Ascending aorta (tissue), 2 donors: ENCODE data around the gene SLC37A1. TPM values are rescaled to one million over a fixed set of nuclear protein-coding genes. Genes with fewer than 3 reads are reported as not detected.
A peak's percentile ranks its signal among the peaks of the same experiment; 100 is the strongest.

Experiments
- DNase-seq, 2 donors: peaks; one replicate each; pipeline ENCODE4 v3.0.0-alpha.2; 2019; ENCODE audit warnings: low spot score in 2 of 2
- H3K27ac ChIP-seq, 2 donors: fragments of 200-600 bp; sonication (generic); one replicate each; pipeline ENCODE4 v1.5.1; 2016 to 2017; ENCODE audit warnings: mild to moderate bottlenecking in 1 of 2
- H3K27me3 ChIP-seq: fragments of 200-600 bp; sonication (generic); one replicate; pipeline ENCODE4 v1.5.1; 2017
- H3K36me3 ChIP-seq, 2 donors: fragments of 200-600 bp; sonication (generic); one replicate each; pipeline ENCODE4 v1.5.1; 2016
- H3K4me1 ChIP-seq, 2 donors: fragments of 200-600 bp; sonication (generic); one replicate each; pipeline ENCODE4 v1.5.1; 2016 to 2017; ENCODE audit warnings: mild to moderate bottlenecking in 1 of 2
- H3K4me3 ChIP-seq, 2 donors: fragments of 200-600 bp; sonication (generic); one replicate each; pipeline ENCODE4 v1.5.1; 2016 to 2017; ENCODE audit warnings: mild to moderate bottlenecking in 1 of 2
- H3K9me3 ChIP-seq, 2 donors: fragments of 200-600 bp; sonication (generic); one replicate each; pipeline ENCODE4 v1.5.1; 2016
- CTCF ChIP-seq, 3 experiments: fragments of 200-600 bp in 2 of 3; fragments of 450-650 bp in 1 of 3; sonication (generic) in 2 of 3; IDR thresholded peaks; one replicate each; pipeline ENCODE4 v1.5.1; 2016 to 2019; ENCODE audit warnings: antibody characterized with exemption in 3 of 3, mild to moderate bottlenecking in 1 of 3, moderate library complexity in 1 of 3
- intact Hi-C: fragments of 100-400 bp; cut with DNase I; formaldehyde crosslinking; loops from one replicate; pipeline ENCODE4 v1.15.1; 2023
- total RNA-seq: library from RNA; depleted of rRNA; stranded (reverse); fragments of >200 nt; gene quantifications from one replicate; pipeline ENCODE4 v1.1.0, GENCODE V29; 2016

Gene SLC37A1
- total RNA-seq, 1 donor from 2014 or later: 8.7 TPM

- intact Hi-C loops: no loop called here
- DNase-seq: peak in 1 of 2 donors; percentile 54
- no peak for TF ChIP-seq CTCF (IDR thresholded peaks at IDR 0.05)
- no peaks in the 10 kb centered on the region for H3K27me3 ChIP-seq
- H3K4me3 ChIP-seq: no peak overlapping the region
- no peaks in the 10 kb centered on the region for H3K4me1 ChIP-seq
- H3K9me3 ChIP-seq: no peaks in the 10 kb centered on the region
- H3K27ac ChIP-seq: no peak overlapping the region
- peaks cover 24 to 30% of the 10 kb centered on the region in 2 donors for H3K36me3 ChIP-seq
Observed at GRCh38 chr21:42564561-42564971, 50.9 kb downstream of the SLC37A1 start.

- Histone ChIP-seq H3K9me3 (no peaks in the 10 kb centered on the region), H3K36me3 (peaks cover 28 to 30% of the 10 kb centered on the region in 2 donors), H3K27me3 (no peaks in the 10 kb centered on the region), H3K4me1 (no peaks in the 10 kb centered on the region), H3K4me3 (no peak overlapping the region), H3K27ac (no peak overlapping the region)
- peak in 1 of 2 donors; percentile 39 for DNase-seq
- no peak for TF ChIP-seq CTCF (IDR thresholded peaks at IDR 0.05)
- intact Hi-C loops: no loop called here
Observed at GRCh38 chr21:42565206-42565810, 51.7 kb downstream of the SLC37A1 start.

GRCh38 chr21:42565886-42566523 lies 52.4 kb downstream of the SLC37A1 start:
- intact Hi-C loops: no loop called here
- no peaks in the 10 kb centered on the region for H3K4me1 ChIP-seq
- peaks cover 28 to 37% of the 10 kb centered on the region in 2 donors for H3K36me3 ChIP-seq
- no peak overlapping the region for H3K4me3 ChIP-seq
- no peaks in the 10 kb centered on the region for H3K9me3 ChIP-seq
- no peak for TF ChIP-seq CTCF (IDR thresholded peaks at IDR 0.05)
- no peaks in the 10 kb centered on the region for H3K27me3 ChIP-seq
- peak in 1 of 2 donors; percentile 37 for DNase-seq
- H3K27ac ChIP-seq: no peak overlapping the region

- no peak overlapping the region for H3K4me3 ChIP-seq
- TF ChIP-seq CTCF (IDR thresholded peaks at IDR 0.05): no peak
- H3K9me3 ChIP-seq: no peaks in the 10 kb centered on the region
- intact Hi-C loops: no loop called here
- no peaks in the 10 kb centered on the region for H3K4me1 ChIP-seq
- peaks cover 28 to 39% of the 10 kb centered on the region in 2 donors for H3K36me3 ChIP-seq
- H3K27me3 ChIP-seq: no peaks in the 10 kb centered on the region
- peak in 1 of 2 donors; percentile 54 for DNase-seq
- no peak overlapping the region for H3K27ac ChIP-seq
Observed at GRCh38 chr21:42566524-42567213, 53.0 kb downstream of the SLC37A1 start.

- H3K36me3 ChIP-seq: peaks cover 32 to 39% of the 10 kb centered on the region in 2 donors
- H3K4me3 ChIP-seq: no peak overlapping the region
- intact Hi-C loops: no loop called here
- no peaks in the 10 kb centered on the region for H3K9me3 ChIP-seq
- H3K4me1 ChIP-seq: no peaks in the 10 kb centered on the region
- peak in 1 of 2 donors; percentile 33 for DNase-seq
- H3K27ac ChIP-seq: no peak overlapping the region
- H3K27me3 ChIP-seq: no peaks in the 10 kb centered on the region
- no peak for TF ChIP-seq CTCF (IDR thresholded peaks at IDR 0.05)
Observed at GRCh38 chr21:42567214-42567555, 53.5 kb downstream of the SLC37A1 start.
